ENCODE measurements around the gene KCNJ4. TPM values are rescaled to one million over a fixed set of nuclear protein-coding genes. Genes with fewer than 3 reads are reported as not detected.

KCNJ4 gene
- total and polyA plus RNA-seq, 10 of the 15 experiments (the other 5 are each of a cell fraction or from before 2014, with no cell fraction given) = not detected

DNA sequence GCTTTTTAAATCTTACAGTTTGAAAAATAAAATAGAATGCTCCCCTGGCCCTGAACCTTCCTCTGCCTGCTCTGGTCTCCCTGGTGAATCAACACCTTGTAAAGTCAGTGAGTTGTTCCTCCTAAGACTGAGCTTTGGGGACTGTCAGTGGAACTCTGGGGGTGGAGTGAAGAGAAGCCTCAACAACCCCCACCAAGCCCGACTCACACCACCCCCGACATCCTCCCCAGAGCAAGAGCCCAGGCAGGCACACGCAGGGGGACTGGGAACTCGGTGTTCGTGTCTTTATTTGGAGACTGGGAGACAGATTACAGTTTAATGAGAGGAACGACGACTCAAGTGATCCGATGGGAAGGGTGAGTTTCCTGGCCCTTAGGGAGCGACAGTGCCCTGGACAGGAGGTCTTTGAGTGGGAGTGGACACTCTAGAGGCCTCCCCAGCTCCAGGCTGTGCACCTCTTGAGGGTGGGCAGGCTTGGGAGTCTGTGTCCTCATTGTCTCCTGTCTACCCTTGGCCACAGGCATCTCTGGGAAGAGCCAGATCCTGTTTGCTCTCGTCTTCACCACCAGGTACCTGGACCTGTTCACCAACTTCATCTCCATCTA, 19.1 kb upstream of the KCNJ4 start:
- no peaks in the 10 kb centered on the region; a peak in 1 of 4 replicates for H3K27me3 ChIP-seq (replicated peaks in 1 of 2; ENCODE audit: control insufficient read depth in 2 of 2, insufficient read depth in 2 of 2, low read length in 1 of 2)
- RAD21 ChIA-PET (ENCODE audit: unreplicated experiment) = no interaction called here
- TF ChIP-seq EP300 (IDR thresholded peaks at IDR 0.05; ENCODE audit: borderline replicate concordance in 1 of 2, control insufficient read depth in 1 of 2, low read depth in 2 of 2, low read length in 2 of 2) (no peak), CEBPB (IDR thresholded peaks at IDR 0.05; ENCODE audit: borderline replicate concordance in 1 of 2, low read depth in 2 of 2, low read length in 2 of 2) (no peak), PBX3 (IDR thresholded peaks at IDR 0.05; ENCODE audit: insufficient replicate concordance, low read depth, low read length) (no peak), DPF2 (IDR thresholded peaks at IDR 0.05) (no peak), CREM (IDR thresholded peaks at IDR 0.05; ENCODE audit: low read depth) (no peak)
- TF ChIP-seq, protein P1, sequence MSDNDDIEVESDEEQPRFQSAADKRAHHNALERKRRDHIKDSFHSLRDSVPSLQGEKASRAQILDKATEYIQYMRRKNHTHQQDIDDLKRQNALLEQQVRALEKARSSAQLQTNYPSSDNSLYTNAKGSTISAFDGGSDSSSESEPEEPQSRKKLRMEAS (IDR thresholded peaks at IDR 0.05; ENCODE audit: low read depth, low read length) = no peak
- intact Hi-C loops (cut with micrococcal nuclease; ENCODE audit: unreplicated experiment) = no loop called here
- POLR2A ChIA-PET = interaction anchor here (0.5 kb wide), 1 partner anchor 77 kb away, joined by 5 read pairs; no protein-coding TSS in a partner anchor
- H3K4me1 ChIP-seq (ENCODE audit: control insufficient read depth, insufficient read depth, low read length) = no peaks in the 10 kb centered on the region
- SMC1A ChIA-PET (ENCODE audit: uncharacterized antibody, unreplicated experiment) = no interaction called here
- WGBS (ENCODE audit: insufficient coverage, insufficient replicate concordance, low lambda C conversion rate, missing lambda C conversion rate) = 54% methylated on average over 10 of the region's 10 CpGs
- BruUV-seq (replicated peaks) = no TSS peak
- DNase-seq (ENCODE audit: low read depth, low spot score) (no peak), FAIRE-seq (no peak), ATAC-seq (no peak)
- no peaks in the 10 kb centered on the region for H3K79me2 ChIP-seq (ENCODE audit: control insufficient read depth, insufficient read depth, low read length)
- no peaks in the 10 kb centered on the region for H3K9me3 ChIP-seq (replicated peaks; ENCODE audit: control insufficient read depth, insufficient read depth, low read length)
- CTCF ChIA-PET = no interaction called here
- H3K9ac ChIP-seq (ENCODE audit: control insufficient read depth, insufficient read depth, low read length) = no peak overlapping the region
- H3K36me3 ChIP-seq (ENCODE audit: control insufficient read depth in 2 of 2, insufficient read depth in 2 of 2, low read length in 1 of 2) = peaks cover 0 to 4% of the 10 kb centered on the region in 2 experiments; a peak in 1 of 4 replicates
- in situ Hi-C loops (cut with MboI) = no loop called here
- no peak overlapping the region for H3K4me2 ChIP-seq (ENCODE audit: control insufficient read depth, insufficient read depth)
- no peaks in the 10 kb centered on the region for H4K20me1 ChIP-seq (ENCODE audit: control insufficient read depth, insufficient read depth)
- no peak overlapping the region for H3K27ac ChIP-seq (ENCODE audit: control insufficient read depth, insufficient read depth)
- H3K4me3 ChIP-seq = no peak overlapping the region
- no peak overlapping the region for H2AFZ ChIP-seq (ENCODE audit: control insufficient read depth, low read depth, low read length)
